Transverse colon (tissue), 4 donors: Measurements from ENCODE around the gene TOP2A. TPM values are rescaled to one million over a fixed set of nuclear protein-coding genes. Genes with fewer than 3 reads are reported as not detected.
"Not testable (repeated sequence)": the region's sequence is repeated elsewhere in the genome, so short reads cannot be mapped to it uniquely, and the experiment has no call there.

Source experiments
- DNase-seq: peaks from one replicate; pipeline ENCODE4 v3.0.0-alpha.2; 2019
- H3K27ac ChIP-seq, 4 donors: fragments of 200-600 bp; sonication (generic); 2 replicates each; pipeline ENCODE4 v1.5.1; 2016 to 2018; ENCODE audit warnings: inconsistent platforms in 4 of 4
- H3K27me3 ChIP-seq: fragments of 200-600 bp; sonication (generic); 2 replicates; pipeline ENCODE4 v1.5.1; 2017; ENCODE audit warnings: inconsistent platforms
- H3K36me3 ChIP-seq, 4 donors: fragments of 200-600 bp; sonication (generic); 2 replicates each; pipeline ENCODE4 v1.5.1; 2017 to 2019; ENCODE audit warnings: inconsistent platforms in 4 of 4
- H3K4me1 ChIP-seq, 4 donors: fragments of 200-600 bp; sonication (generic); 2 replicates each; pipeline ENCODE4 v1.5.1; 2017 to 2020; ENCODE audit warnings: inconsistent platforms in 4 of 4
- H3K4me3 ChIP-seq, 4 donors: fragments of 200-600 bp; sonication (generic); 1 replicate in 1 of 4; 2 replicates in 3 of 4; pipeline versions ENCODE4 v1.5.1 to v1.6.1; 2017 to 2019; ENCODE audit warnings: inconsistent platforms in 4 of 4
- H3K9me3 ChIP-seq, 2 donors: fragments of 200-600 bp; sonication (generic); 2 replicates each; pipeline ENCODE4 v1.5.1; 2017 to 2019; ENCODE audit warnings: inconsistent platforms in 2 of 2
- CTCF ChIP-seq, 5 experiments: fragments of 200-600 bp in 3 of 5; fragments of 450-650 bp in 2 of 5; sonication (generic) in 3 of 5; IDR thresholded peaks; 1 replicate in 2 of 5; 2 replicates in 3 of 5; pipeline ENCODE4 v1.5.1; 2016 to 2017; ENCODE audit warnings: antibody characterized with exemption in 5 of 5, inconsistent platforms in 3 of 5, mild to moderate bottlenecking in 2 of 5, moderate library complexity in 1 of 5
- EP300 ChIP-seq: sonication (generic); formaldehyde crosslinking; IDR thresholded peaks from one replicate; pipeline ENCODE4 v1.6.1; 2017; ENCODE audit warnings: antibody characterized with exemption, low read depth
- POLR2A ChIP-seq: fragments of 450-650 bp; IDR thresholded peaks from one replicate; pipeline ENCODE4 v1.6.1; 2016; ENCODE audit warnings: antibody characterized with exemption, mild to moderate bottlenecking, moderate library complexity
- POLR2AphosphoS5 ChIP-seq, 3 donors: sonication (generic); formaldehyde crosslinking; IDR thresholded peaks; one replicate each; pipeline ENCODE4 v1.6.1; 2016; ENCODE audit warnings: antibody characterized with exemption in 3 of 3
- whole genome bisulfite sequencing, 2 donors: methylation state at CpG; one replicate each; pipeline ENCODE4 v1.1.5; 2018; ENCODE audit warnings: low coverage in 1 of 2; 5-methylcytosine and 5-hydroxymethylcytosine counted together
- in situ Hi-C, 4 donors: fragments of 200-750 bp; cut with MboI; loops; one replicate each; pipeline versions ENCODE4 v1.15.0 to v1.15.1; 2017; ENCODE audit warnings: low sequenced_read_pairs in 3 of 4, low pct_ligation_motif_present in 1 of 4, low pct_unique_long_range_greater_than_20kb in 1 of 4
- intact Hi-C: fragments of 100-400 bp; cut with DNase I; formaldehyde crosslinking; loops from one replicate; pipeline ENCODE4 v1.15.1; 2023; ENCODE audit warnings: low total_unique reads
- total RNA-seq, 4 donors: library from RNA; depleted of rRNA; stranded (reverse); fragments of >200 nt; gene quantifications; one replicate each; pipeline ENCODE4 v1.1.0, GENCODE V29; 2016

Gene TOP2A
- total RNA-seq, 4 donors from 2014 or later, result 0.37 to 25.5 (median 7.5) TPM

- intact Hi-C loops, result no loop called here
- H3K9me3 ChIP-seq, result no peaks in the 10 kb centered on the region
- TF ChIP-seq CTCF (IDR thresholded peaks at IDR 0.05) (no peak), POLR2AphosphoS5 (IDR thresholded peaks at IDR 0.05) (no peak), POLR2A (no peak), EP300 (no peak)
- H3K36me3 ChIP-seq, result no peaks in the 10 kb centered on the region
- in situ Hi-C loops, result no loop called here
- H3K4me3 ChIP-seq, result no peak overlapping the region
- peaks cover 0 to 5% (median 0%) of the 10 kb centered on the region in 4 donors for H3K4me1 ChIP-seq
- WGBS, 2 donors, result 82 to 84% methylated on average over 2 to 4 of the region's 4 CpGs
- no peaks in the 10 kb centered on the region for H3K27me3 ChIP-seq
- H3K27ac ChIP-seq, result no peak overlapping the region
- no peak for DNase-seq
These were observed 44.4 kb downstream of the TOP2A start for GRCh38 chr17:40373324-40373723.

GRCh38 chr17:40372644-40373043 is 45.1 kb downstream of the TOP2A start:
- H3K4me3 ChIP-seq, H3K36me3 ChIP-seq, in situ Hi-C loops, H3K27me3 ChIP-seq, H3K27ac ChIP-seq, H3K9me3 ChIP-seq, H3K4me1 ChIP-seq, DNase-seq, intact Hi-C loops: not testable (repeated sequence)
- WGBS, 2 donors, result 57 to 59% methylated on average over 3 to 4 of the region's 4 CpGs

GRCh38 chr17:40372031-40372430 is 45.7 kb downstream of the TOP2A start:
- Histone ChIP-seq H3K36me3 (no peaks in the 10 kb centered on the region), H3K4me1 (peaks cover 0 to 5% (median 0%) of the 10 kb centered on the region in 4 donors), H3K9me3 (no peaks in the 10 kb centered on the region), H3K4me3 (no peak overlapping the region), H3K27ac (no peak overlapping the region), H3K27me3 (no peaks in the 10 kb centered on the region)
- WGBS, 2 donors, result 100% methylated on average over 1 to 2 of the region's 2 CpGs
- TF ChIP-seq CTCF (IDR thresholded peaks at IDR 0.05) (no peak), POLR2AphosphoS5 (IDR thresholded peaks at IDR 0.05) (no peak), EP300 (no peak), POLR2A (no peak)
- no peak for DNase-seq
- in situ Hi-C loops, result no loop called here
- intact Hi-C loops, result no loop called here

- intact Hi-C loops, result no loop called here
- DNase-seq, result no peak
- H3K4me1 ChIP-seq, result peaks cover 0 to 5% (median 0%) of the 10 kb centered on the region in 4 donors
- no peaks in the 10 kb centered on the region for H3K36me3 ChIP-seq
- no peak overlapping the region for H3K4me3 ChIP-seq
- H3K27ac ChIP-seq, result no peak overlapping the region
- H3K27me3 ChIP-seq, result no peaks in the 10 kb centered on the region
- TF ChIP-seq CTCF (IDR thresholded peaks at IDR 0.05) (no peak), POLR2A (no peak), POLR2AphosphoS5 (IDR thresholded peaks at IDR 0.05) (no peak), EP300 (no peak)
- no peaks in the 10 kb centered on the region for H3K9me3 ChIP-seq
- WGBS, 2 donors, result 79% methylated on average over 16 of the region's 16 CpGs; no CpG with 5 or more reads in 1 of the 2 donors
- in situ Hi-C loops, result no loop called here
These were observed 46.3 kb downstream of the TOP2A start for GRCh38 chr17:40371261-40371929.

GRCh38 chr17:40369923-40370322 is 47.8 kb downstream of the TOP2A start:
- Histone ChIP-seq H3K27ac (no peak overlapping the region), H3K36me3 (no peaks in the 10 kb centered on the region), H3K9me3 (no peaks in the 10 kb centered on the region), H3K4me1 (peaks cover 0 to 5% (median 0%) of the 10 kb centered on the region in 4 donors), H3K4me3 (no peak overlapping the region), H3K27me3 (no peaks in the 10 kb centered on the region)
- in situ Hi-C loops, result loop anchor here in 2 of 4 donors (10.0 kb wide), 2 partner anchors 45 to 165 kb away; partner anchors contain the start of gene TOP2A (in 1 of the 2)
- no peak for TF ChIP-seq POLR2AphosphoS5 (IDR thresholded peaks at IDR 0.05)
- no peak for TF ChIP-seq EP300
- TF ChIP-seq POLR2A, result no peak
- no peak for TF ChIP-seq CTCF (IDR thresholded peaks at IDR 0.05)
- intact Hi-C loops, result no loop called here
- WGBS, 2 donors, result 89 to 100% methylated on average over 3 to 7 of the region's 7 CpGs
- DNase-seq, result no peak

GRCh38 chr17:40367728-40368127 is 50.0 kb downstream of the TOP2A start:
- H3K4me1 ChIP-seq, H3K36me3 ChIP-seq, DNase-seq, H3K9me3 ChIP-seq, H3K4me3 ChIP-seq, H3K27me3 ChIP-seq, intact Hi-C loops, H3K27ac ChIP-seq: not testable (repeated sequence)
- WGBS, 2 donors, result 94 to 97% methylated on average over 5 to 9 of the region's 9 CpGs
- in situ Hi-C loops, result loop anchor here in 2 of 4 donors (10.0 kb wide), 2 partner anchors 47 to 167 kb away; partner anchors contain the start of gene TOP2A (in 1 of the 2)
